H9 (cell line): ENCODE data around the gene CCND2. TPM values are rescaled to one million over a fixed set of nuclear protein-coding genes. Genes with fewer than 3 reads are reported as not detected.

Experiments
- DNase-seq: peaks from one replicate; pipeline ENCODE4 v3.0.0-alpha.2; 2017
- H2AFZ ChIP-seq: one replicate; pipeline ENCODE4 v1.6.1; 2013; ENCODE audit warnings: mild to moderate bottlenecking, low read length, control low read depth, moderate library complexity
- H2AK5ac ChIP-seq: 2 replicates; pipeline ENCODE4 v1.6.1; 2013; ENCODE audit warnings: low read length, control low read depth, mixed read lengths; ENCODE audit not compliant: insufficient read length
- H2BK120ac ChIP-seq: one replicate; pipeline ENCODE4 v1.6.1; 2013; ENCODE audit warnings: low read depth, mild to moderate bottlenecking, low read length, control low read depth, inconsistent platforms; ENCODE audit not compliant: poor library complexity, severe bottlenecking
- H2BK12ac ChIP-seq: 2 replicates; pipeline ENCODE4 v1.6.1; 2013; ENCODE audit warnings: low read length, control low read depth, mixed read lengths, low read depth; ENCODE audit not compliant: insufficient read length
- H2BK15ac ChIP-seq: 2 replicates; pipeline ENCODE4 v1.6.1; 2013; ENCODE audit warnings: low read depth, low read length, control low read depth
- H2BK20ac ChIP-seq: one replicate; pipeline ENCODE4 v1.6.1; 2013; ENCODE audit warnings: low read depth, mild to moderate bottlenecking, low read length, control low read depth, inconsistent platforms; ENCODE audit not compliant: poor library complexity, severe bottlenecking
- H2BK5ac ChIP-seq: 2 replicates; pipeline ENCODE4 v1.6.1; 2013; ENCODE audit warnings: low read length, control low read depth, mixed read lengths; ENCODE audit not compliant: insufficient read length
- H3K14ac ChIP-seq: 2 replicates; pipeline ENCODE4 v1.6.1; 2013; ENCODE audit warnings: low read length, control low read depth; ENCODE audit not compliant: insufficient read depth
- H3K18ac ChIP-seq: 2 replicates; pipeline ENCODE4 v1.6.1; 2013; ENCODE audit warnings: low read depth, mild to moderate bottlenecking, mixed read lengths, low read length, control low read depth; ENCODE audit not compliant: insufficient read length
- H3K23ac ChIP-seq: 2 replicates; pipeline ENCODE4 v1.6.1; 2013; ENCODE audit warnings: low read length, control low read depth, mixed read lengths, low read depth; ENCODE audit not compliant: insufficient read length
- H3K23me2 ChIP-seq: 2 replicates; pipeline ENCODE4 v1.6.1; 2013; ENCODE audit warnings: low read depth, mild to moderate bottlenecking, mixed read lengths, low read length, control low read depth; ENCODE audit not compliant: insufficient read length, poor library complexity, severe bottlenecking
- H3K27ac ChIP-seq: 2 replicates; pipeline ENCODE4 v1.5.1; 2013; ENCODE audit warnings: low read length, control low read depth, mixed read lengths, low read depth; ENCODE audit not compliant: insufficient read length
- H3K27me3 ChIP-seq: 2 replicates; pipeline ENCODE4 v1.6.1; 2013; ENCODE audit warnings: low read length, control low read depth, inconsistent platforms; ENCODE audit not compliant: insufficient read depth
- H3K4ac ChIP-seq: 2 replicates; pipeline ENCODE4 v1.6.1; 2013; ENCODE audit warnings: low read depth, mild to moderate bottlenecking, control low read depth, inconsistent platforms, low read length, moderate library complexity
- H3K4me1 ChIP-seq: 2 replicates; pipeline ENCODE4 v1.6.1; 2013; ENCODE audit warnings: low read length, control low read depth, inconsistent platforms; ENCODE audit not compliant: insufficient read depth
- H3K4me2 ChIP-seq: 2 replicates; pipeline ENCODE4 v1.6.1; 2013; ENCODE audit warnings: low read length, control low read depth, mixed read lengths; ENCODE audit not compliant: insufficient read length, insufficient read depth
- H3K56ac ChIP-seq: 2 replicates; pipeline ENCODE4 v1.6.1; 2013; ENCODE audit warnings: low read depth, mild to moderate bottlenecking, mixed read lengths, low read length, control low read depth; ENCODE audit not compliant: insufficient read length
- H3K79me1 ChIP-seq: 2 replicates; pipeline ENCODE4 v1.6.1; 2013; ENCODE audit warnings: low read depth, mild to moderate bottlenecking, moderate library complexity, low read length, control low read depth, inconsistent platforms; ENCODE audit not compliant: insufficient read depth, poor library complexity, severe bottlenecking
- H3K79me2 ChIP-seq: 2 replicates; pipeline ENCODE4 v1.6.1; 2013; ENCODE audit warnings: low read length, control low read depth, inconsistent platforms; ENCODE audit not compliant: insufficient read depth
- H3K9ac ChIP-seq: 2 replicates; pipeline ENCODE4 v1.6.1; 2013; ENCODE audit warnings: low read length, control low read depth, mixed read lengths; ENCODE audit not compliant: insufficient read length; ENCODE audit errors: extremely low read depth
- H3K9me3 ChIP-seq: one replicate; pipeline ENCODE4 v1.6.1; 2013; ENCODE audit warnings: low read depth, low read length, inconsistent platforms; ENCODE audit not compliant: control insufficient read depth
- H3T11ph ChIP-seq: one replicate; pipeline ENCODE4 v1.6.1; 2013; ENCODE audit warnings: mild to moderate bottlenecking, low read length, control low read depth, inconsistent platforms
- H4K20me1 ChIP-seq: one replicate; pipeline ENCODE4 v1.6.1; 2013; ENCODE audit not compliant: control insufficient read depth, insufficient read length, insufficient read depth
- H4K5ac ChIP-seq: 2 replicates; pipeline ENCODE4 v1.6.1; 2013; ENCODE audit warnings: low read depth, mild to moderate bottlenecking, mixed read lengths, low read length, control low read depth; ENCODE audit not compliant: insufficient read length
- H4K8ac ChIP-seq: replicated peaks from 2 replicates; pipeline ENCODE4 v1.6.1; 2013; ENCODE audit warnings: low read length, control low read depth, mixed read lengths, low read depth; ENCODE audit not compliant: insufficient read length
- H4K91ac ChIP-seq: 2 replicates; pipeline ENCODE4 v1.6.1; 2013; ENCODE audit warnings: low read depth, mild to moderate bottlenecking, moderate library complexity, mixed read lengths, low read length, control low read depth; ENCODE audit not compliant: insufficient read length
- H3K27ac Mint-ChIP-seq, 3 experiments: 2 replicates in 2 of 3; 3 replicates in 1 of 3; pipeline ENCODE4 v1.8.0; 2020 to 2021; ENCODE audit warnings: mixed read lengths in 3 of 3, mild to moderate bottlenecking in 1 of 3, moderate library complexity in 1 of 3
- H3K27me3 Mint-ChIP-seq: 2 replicates; pipeline ENCODE4 v1.8.0; 2021; ENCODE audit warnings: low read depth, mild to moderate bottlenecking, moderate library complexity, mixed read lengths
- H3K36me3 Mint-ChIP-seq, 3 experiments: 2 replicates in 2 of 3; 3 replicates in 1 of 3; pipeline ENCODE4 v1.8.0; 2020 to 2021; ENCODE audit warnings: low read depth in 3 of 3, mixed read lengths in 3 of 3; ENCODE audit not compliant: insufficient read depth in 1 of 3
- H3K4me1 Mint-ChIP-seq, 2 experiments: 2 replicates each; pipeline ENCODE4 v1.8.0; 2020; ENCODE audit warnings: mixed read lengths in 2 of 2
- H3K4me3 Mint-ChIP-seq, 2 experiments: 2 replicates in 1 of 2; 3 replicates in 1 of 2; pipeline ENCODE4 v1.8.0; 2020 to 2021; ENCODE audit warnings: mild to moderate bottlenecking in 2 of 2, mixed read lengths in 2 of 2, moderate library complexity in 1 of 2
- H3K9me3 Mint-ChIP-seq, 2 experiments: 2 replicates in 1 of 2; 3 replicates in 1 of 2; pipeline ENCODE4 v1.8.0; 2020; ENCODE audit warnings: mild to moderate bottlenecking in 2 of 2, mixed read lengths in 2 of 2, moderate library complexity in 1 of 2
- WGBS: extraction: QIAGEN DNeasy Blood & Tissue Kit; methylation state at CpG from one replicate; pipeline ENCODE4 v1.1.7; 2013; ENCODE audit warnings: missing lambda C conversion rate, low lambda C conversion rate, mixed read lengths; ENCODE audit not compliant: insufficient read length; ENCODE audit errors: extremely low coverage; 5-methylcytosine and 5-hydroxymethylcytosine counted together
- total RNA-seq: library from RNA; stranded (reverse); gene quantifications from 2 replicates; pipeline ENCODE4 v1.2.1, GENCODE V29; 2021
- TF ChIP-seq, protein P1 (sequence below): fragments of 200-600 bp; sonication (generic); conservative IDR thresholded peaks from 3 replicates; pipeline ENCODE4 v1.8.0; 2021; ENCODE audit warnings: antibody characterized with exemption, mild to moderate bottlenecking

The CCND2 gene
- total RNA-seq, 1 experiment from 2014 or later: 104 TPM

DNA sequence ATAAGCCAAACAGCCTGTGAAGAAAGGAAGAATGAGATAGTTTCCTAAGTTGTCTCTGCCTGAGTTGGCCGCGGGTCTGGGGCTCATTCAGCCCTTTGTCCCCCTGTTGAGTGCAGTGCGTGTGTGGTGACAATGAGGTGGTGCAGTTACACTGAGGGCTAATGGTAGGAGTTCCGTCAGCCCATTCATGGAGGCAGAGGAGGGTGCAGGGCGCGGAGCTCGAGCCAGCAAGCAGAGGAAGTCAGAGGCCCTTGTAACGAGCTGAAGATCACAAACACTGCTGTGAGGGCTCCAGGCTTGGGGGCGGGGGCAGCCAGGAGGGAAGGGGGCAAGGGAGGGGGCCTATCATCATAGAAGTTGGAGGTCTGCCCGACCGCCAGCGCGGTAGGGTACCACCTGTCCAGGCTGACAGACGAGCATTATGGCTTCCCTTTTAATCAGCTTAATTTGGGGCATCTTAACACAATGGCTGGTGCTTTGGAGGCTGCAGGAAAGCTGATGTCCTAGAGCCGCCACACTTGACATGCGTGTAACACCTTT is 20.5 kb downstream of the CCND2 start:
- Histone ChIP-seq H3K27ac (no peak overlapping the region), H4K5ac (no peak overlapping the region), H3K27me3 (no peaks in the 10 kb centered on the region), H2BK15ac (no peak overlapping the region), H3K56ac (no peak overlapping the region), H3K23ac (no peak overlapping the region), H3T11ph (no peak overlapping the region), H3K23me2 (no peaks in the 10 kb centered on the region), H2AK5ac (no peak overlapping the region), H4K20me1 (no peaks in the 10 kb centered on the region), H3K9me3 (no peaks in the 10 kb centered on the region), H4K91ac (no peak overlapping the region), H3K14ac (no peak overlapping the region), H2BK120ac (no peak overlapping the region), H3K4ac (no peak overlapping the region), H3K4me2 (no peak overlapping the region), H3K9ac (no peak overlapping the region), H2BK12ac (no peak overlapping the region), H2BK20ac (no peak overlapping the region), H3K79me1 (peaks cover 6% of the 10 kb centered on the region), H3K18ac (no peak overlapping the region), H4K8ac (no peak overlapping the region), H3K4me1 (no peaks in the 10 kb centered on the region), H3K79me2 (peaks cover 11% of the 10 kb centered on the region), H2BK5ac (no peak overlapping the region), H2AFZ (no peak overlapping the region)
- peak overlapping the region; percentile 33 to 89 (median 46); a peak in 4 of 7 replicates for H3K27ac Mint-ChIP-seq
- H3K4me3 Mint-ChIP-seq: no peak overlapping the region; a peak in 1 of 5 replicates
- WGBS: no CpG with 5 or more reads among the region's 16 CpGs
- peaks cover 72 to 89% (median 73%) of the 10 kb centered on the region in 3 experiments for H3K36me3 Mint-ChIP-seq
- TF ChIP-seq, protein P1, sequence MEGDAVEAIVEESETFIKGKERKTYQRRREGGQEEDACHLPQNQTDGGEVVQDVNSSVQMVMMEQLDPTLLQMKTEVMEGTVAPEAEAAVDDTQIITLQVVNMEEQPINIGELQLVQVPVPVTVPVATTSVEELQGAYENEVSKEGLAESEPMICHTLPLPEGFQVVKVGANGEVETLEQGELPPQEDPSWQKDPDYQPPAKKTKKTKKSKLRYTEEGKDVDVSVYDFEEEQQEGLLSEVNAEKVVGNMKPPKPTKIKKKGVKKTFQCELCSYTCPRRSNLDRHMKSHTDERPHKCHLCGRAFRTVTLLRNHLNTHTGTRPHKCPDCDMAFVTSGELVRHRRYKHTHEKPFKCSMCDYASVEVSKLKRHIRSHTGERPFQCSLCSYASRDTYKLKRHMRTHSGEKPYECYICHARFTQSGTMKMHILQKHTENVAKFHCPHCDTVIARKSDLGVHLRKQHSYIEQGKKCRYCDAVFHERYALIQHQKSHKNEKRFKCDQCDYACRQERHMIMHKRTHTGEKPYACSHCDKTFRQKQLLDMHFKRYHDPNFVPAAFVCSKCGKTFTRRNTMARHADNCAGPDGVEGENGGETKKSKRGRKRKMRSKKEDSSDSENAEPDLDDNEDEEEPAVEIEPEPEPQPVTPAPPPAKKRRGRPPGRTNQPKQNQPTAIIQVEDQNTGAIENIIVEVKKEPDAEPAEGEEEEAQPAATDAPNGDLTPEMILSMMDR: no peak
- H3K9me3 Mint-ChIP-seq: no peaks in the 10 kb centered on the region
- no peak for DNase-seq
- H3K27me3 Mint-ChIP-seq: no peaks in the 10 kb centered on the region
- H3K4me1 Mint-ChIP-seq: peaks cover 18 to 20% of the 10 kb centered on the region in 2 experiments
